GM12875 (cell line): ENCODE measurements around the gene LOXL1.

Experiments
- H3K4me3 ChIP-seq: one replicate; pipeline ENCODE4 v1.5.1; 2011; ENCODE audit warnings: low read depth, low read length, control low read depth
- CTCF ChIP-seq: IDR thresholded peaks from 2 replicates; pipeline ENCODE4 v1.5.1; 2011; ENCODE audit warnings: low read depth, mild to moderate bottlenecking, control low read depth, inconsistent platforms, low read length, moderate library complexity, borderline replicate concordance; ENCODE audit not compliant: insufficient read depth

Gene LOXL1

GRCh38 chr15:73946046-73946721 lies 19.9 kb downstream of the LOXL1 start:
- TF ChIP-seq CTCF = no peak
- no peak overlapping the region for H3K4me3 ChIP-seq

- no peak for TF ChIP-seq CTCF
Observed at GRCh38 chr15:73946795-73947370, 20.6 kb downstream of the LOXL1 start.

GRCh38 chr15:73947651-73948050 lies 21.4 kb downstream of the LOXL1 start:
- TF ChIP-seq CTCF = no peak
- no peak overlapping the region for H3K4me3 ChIP-seq

More at GRCh38 chr15:73946795-73947370, 20.6 kb downstream of the LOXL1 start:
- H3K4me3 ChIP-seq = no peak overlapping the region

GRCh38 chr15:73948396-73948795 lies 22.1 kb downstream of the LOXL1 start:
- no peak for TF ChIP-seq CTCF
- H3K4me3 ChIP-seq = no peak overlapping the region

GRCh38 chr15:73948982-73949381 lies 22.7 kb downstream of the LOXL1 start:
- no peak overlapping the region for H3K4me3 ChIP-seq
- TF ChIP-seq CTCF = no peak

- no peak overlapping the region for H3K4me3 ChIP-seq
- no peak for TF ChIP-seq CTCF
Observed at GRCh38 chr15:73949496-73949895, 23.2 kb downstream of the LOXL1 start.

GRCh38 chr15:73950479-73950830 lies 24.2 kb downstream of the LOXL1 start:
- no peak overlapping the region for H3K4me3 ChIP-seq
- TF ChIP-seq CTCF = no peak
